NCI-H345 treated with DMSO at 0.1 percent for 48 hours (cell line): Measurements from ENCODE around the gene IL1R2.
A peak's percentile ranks its signal among the peaks of the same experiment; 100 is the strongest.

ENCODE experiments used
- DNase-seq: peaks from one replicate; lab custom pipeline; 2025; ENCODE audit not compliant: unreplicated experiment; lab: John Stamatoyannopoulos, UW

The IL1R2 gene

GRCh38 chr2:102018823-102019445 lies 27.2 kb downstream of the IL1R2 start:
- DNase-seq = no peak

GRCh38 chr2:102020596-102021170 lies 28.9 kb downstream of the IL1R2 start:
- DNase-seq = peak; percentile 29

GRCh38 chr2:102021779-102022178 lies 30.0 kb downstream of the IL1R2 start:
- DNase-seq = no peak

- DNase-seq = no peak
These were observed 31.3 kb downstream of the IL1R2 start for GRCh38 chr2:102022884-102023539.

- DNase-seq = no peak
These were observed 32.6 kb downstream of the IL1R2 start for GRCh38 chr2:102024410-102024809.

GRCh38 chr2:102025016-102025501 lies 33.3 kb downstream of the IL1R2 start:
- DNase-seq = no peak

GRCh38 chr2:102025583-102026267 lies 34.0 kb downstream of the IL1R2 start:
- DNase-seq = no peak

GRCh38 chr2:102027036-102027980 lies 35.5 kb downstream of the IL1R2 start:
- DNase-seq = no peak

GRCh38 chr2:102028470-102028869 lies 36.7 kb downstream of the IL1R2 start:
- DNase-seq = no peak

- no peak for DNase-seq
These were observed 37.6 kb downstream of the IL1R2 start for GRCh38 chr2:102029405-102029804.

GRCh38 chr2:102029952-102030351 lies 38.2 kb downstream of the IL1R2 start:
- DNase-seq = no peak

- DNase-seq = no peak
These were observed 38.7 kb downstream of the IL1R2 start for GRCh38 chr2:102030502-102030854.

- no peak for DNase-seq
These were observed 39.2 kb downstream of the IL1R2 start for GRCh38 chr2:102030855-102031527.

GRCh38 chr2:102032368-102033030 lies 40.7 kb downstream of the IL1R2 start:
- no peak for DNase-seq

GRCh38 chr2:102033031-102033749 lies 41.4 kb downstream of the IL1R2 start:
- DNase-seq = no peak

- DNase-seq = no peak
These were observed 42.3 kb downstream of the IL1R2 start for GRCh38 chr2:102033750-102034682.

- no peak for DNase-seq
These were observed 43.2 kb downstream of the IL1R2 start for GRCh38 chr2:102034683-102035548.
